Heart left ventricle (tissue), 13 donors: ENCODE data around the gene NLRP3.

Source experiments
- POLR2A ChIP-seq, 2 donors: fragments of 450-650 bp; IDR thresholded peaks; one replicate each; pipeline ENCODE4 v1.6.1; 2017; ENCODE audit warnings: antibody characterized with exemption in 2 of 2, mild to moderate bottlenecking in 2 of 2, moderate library complexity in 2 of 2
- TF ChIP-seq, protein P1 (sequence below), 12 donors: fragments of 200-600 bp; sonication (generic) in 4 of 12; IDR thresholded peaks; one replicate each; pipeline versions ENCODE4 v1.5.0 to v1.8.0; 2018 to 2022; ENCODE audit warnings: antibody characterized with exemption in 12 of 12, mild to moderate bottlenecking in 5 of 12
- donor health status: ischemic (EF 13 %, LVEDD 7.1; RV severe dilation, severe dysfunction).
- donor health status: DM: no; HTN: yes; CAD: no.
- donor health status: DM: no; HTN: no; CAD: no.
- donor health status: ischemic (EF 25% LVEDD 6.9; RV normal size, moderate dysfunction).
- donor health status: ischemic (EF 25% LVEDD 5.7; RV mildly dilated, moderate dysfunction).
- donor health status: ischemic (EF 35%, LVEDD 5.7; RV mildly dilated, moderate dysfunction).
- donor health status: nonischemic (EF 11% LVEDD 7.7; RV severe dilation, severe dysfunction).
- donor health status: DM: yes; HTN: yes; CAD: no.
- donor health status: PGD.
- donor health status: ischemic (EF 29% LVEDD 5.4; RV normal size, mild dysfunction).
- donor health status: nonischemic (EF 23%, LVEDD 6.1; RV moderate dilation, normal function).

DNA sequence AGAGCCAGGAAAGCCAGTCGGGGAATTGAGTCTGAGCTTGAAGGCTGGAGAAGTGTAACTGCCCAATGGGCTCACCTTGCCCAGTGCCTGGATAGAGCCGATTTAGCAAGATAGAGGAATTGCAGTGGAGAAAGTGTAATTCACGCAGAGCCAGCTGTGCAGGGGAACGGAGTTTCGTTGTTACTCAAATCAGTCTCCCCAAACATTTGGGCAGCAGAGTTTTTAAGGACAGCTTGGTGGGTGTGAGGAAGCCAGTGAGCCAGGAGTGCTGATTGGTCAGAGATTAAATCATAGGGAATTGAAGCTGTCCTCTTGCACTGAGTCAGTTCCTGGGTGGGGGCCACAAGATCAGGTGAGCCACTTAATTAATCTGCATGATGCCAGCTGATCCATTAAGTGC, 28.4 kb upstream of the NLRP3 start:
- no peak for TF ChIP-seq POLR2A (IDR thresholded peaks at IDR 0.05)
- TF ChIP-seq, protein P1, sequence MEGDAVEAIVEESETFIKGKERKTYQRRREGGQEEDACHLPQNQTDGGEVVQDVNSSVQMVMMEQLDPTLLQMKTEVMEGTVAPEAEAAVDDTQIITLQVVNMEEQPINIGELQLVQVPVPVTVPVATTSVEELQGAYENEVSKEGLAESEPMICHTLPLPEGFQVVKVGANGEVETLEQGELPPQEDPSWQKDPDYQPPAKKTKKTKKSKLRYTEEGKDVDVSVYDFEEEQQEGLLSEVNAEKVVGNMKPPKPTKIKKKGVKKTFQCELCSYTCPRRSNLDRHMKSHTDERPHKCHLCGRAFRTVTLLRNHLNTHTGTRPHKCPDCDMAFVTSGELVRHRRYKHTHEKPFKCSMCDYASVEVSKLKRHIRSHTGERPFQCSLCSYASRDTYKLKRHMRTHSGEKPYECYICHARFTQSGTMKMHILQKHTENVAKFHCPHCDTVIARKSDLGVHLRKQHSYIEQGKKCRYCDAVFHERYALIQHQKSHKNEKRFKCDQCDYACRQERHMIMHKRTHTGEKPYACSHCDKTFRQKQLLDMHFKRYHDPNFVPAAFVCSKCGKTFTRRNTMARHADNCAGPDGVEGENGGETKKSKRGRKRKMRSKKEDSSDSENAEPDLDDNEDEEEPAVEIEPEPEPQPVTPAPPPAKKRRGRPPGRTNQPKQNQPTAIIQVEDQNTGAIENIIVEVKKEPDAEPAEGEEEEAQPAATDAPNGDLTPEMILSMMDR (IDR thresholded peaks at IDR 0.05): no peak
